Left lung (tissue), 10 donors: ENCODE results near the gene OMP. TPM values are rescaled to one million over a fixed set of nuclear protein-coding genes. Genes with fewer than 3 reads are reported as not detected.

Source experiments
- ATAC-seq: fragments of 200-7000 bp; cut with Tn5 transposase; one replicate; pipeline ENCODE4 v1.9.1; 2020; ENCODE audit warnings: moderate library complexity
- DNase-seq, 4 donors: peaks; one replicate each; pipeline ENCODE4 v3.0.0-alpha.2; 2013 to 2020
- H3K27ac ChIP-seq, 2 donors: fragments of 200-600 bp; sonication (generic) in 1 of 2; one replicate each; pipeline versions ENCODE4 v1.5.0 to v1.8.0; 2020 to 2021
- H3K27me3 ChIP-seq, 2 donors: fragments of 200-600 bp; sonication (generic) in 1 of 2; one replicate each; pipeline versions ENCODE4 v1.5.0 to v1.8.0; 2020 to 2021
- H3K36me3 ChIP-seq, 2 donors: fragments of 200-600 bp; sonication (generic) in 1 of 2; one replicate each; pipeline versions ENCODE4 v1.5.0 to v1.8.0; 2020 to 2021
- H3K4me1 ChIP-seq, 2 donors: fragments of 200-600 bp; one replicate each; pipeline ENCODE4 v1.8.0; 2021
- H3K4me3 ChIP-seq, 2 donors: fragments of 200-600 bp; sonication (generic) in 1 of 2; one replicate each; pipeline versions ENCODE4 v1.5.0 to v1.8.0; 2020 to 2021; ENCODE audit warnings: mild to moderate bottlenecking in 1 of 2
- H3K9me3 ChIP-seq, 2 donors: fragments of 200-600 bp; sonication (generic) in 1 of 2; one replicate each; pipeline versions ENCODE4 v1.5.0 to v1.8.0; 2020 to 2021
- CTCF ChIP-seq, 2 donors: fragments of 200-600 bp; sonication (generic) in 1 of 2; IDR thresholded peaks; one replicate each; pipeline versions ENCODE4 v1.5.0 to v1.8.0; 2021; ENCODE audit warnings: antibody characterized with exemption in 2 of 2
- intact Hi-C, 2 donors: fragments of 100-400 bp; cut with DNase I; formaldehyde crosslinking; loops; one replicate each; pipeline versions ENCODE4 v1.11.2 to v1.14.2; 2022
- polyA plus RNA-seq, 6 donors: library from polyadenylated mRNA; unstranded; fragments of 120-200 nt; gene quantifications; one replicate each; pipeline ENCODE4 v1.2.1, GENCODE V29; 2013; ENCODE audit not compliant: insufficient read length in 6 of 6
- total RNA-seq, 2 donors: library from RNA; stranded (reverse); fragmentation: NEBNext Ultra II Directional; extraction: Animal tissue kit (Norgen Biotek cat#: 25700); gene quantifications; one replicate each; pipeline ENCODE4 v1.2.1, GENCODE V29; 2021
- donor health status: DM: no; HTN: yes; CAD: no.
- donor health status: DM: no; HTN: no; CAD: no.

Gene OMP
- total and polyA plus RNA-seq, 8 donors = 0.34 to 0.46 (median 0.40) TPM; not detected in 4

- Histone ChIP-seq H3K4me1 (no peaks in the 10 kb centered on the region), H3K9me3 (peaks cover 0 to 19% of the 10 kb centered on the region in 2 donors), H3K4me3 (no peak overlapping the region), H3K27ac (no peak overlapping the region), H3K27me3 (no peaks in the 10 kb centered on the region), H3K36me3 (no peaks in the 10 kb centered on the region)
- ATAC-seq (no peak), DNase-seq (no peak)
- intact Hi-C loops = no loop called here
- no peak for TF ChIP-seq CTCF (IDR thresholded peaks at IDR 0.05)
Measured at GRCh38 chr11:77055913-77056312, 46.7 kb upstream of the OMP start.

- intact Hi-C loops = no loop called here
- Histone ChIP-seq H3K36me3 (no peaks in the 10 kb centered on the region), H3K9me3 (peaks cover 0 to 19% of the 10 kb centered on the region in 2 donors), H3K27me3 (no peaks in the 10 kb centered on the region), H3K4me3 (no peak overlapping the region), H3K27ac (no peak overlapping the region), H3K4me1 (no peaks in the 10 kb centered on the region)
- no peak for DNase-seq
- ATAC-seq = no peak
- no peak for TF ChIP-seq CTCF (IDR thresholded peaks at IDR 0.05)
Measured at GRCh38 chr11:77056814-77057402, 45.7 kb upstream of the OMP start.

- Histone ChIP-seq H3K27ac (no peak overlapping the region), H3K4me3 (no peak overlapping the region), H3K27me3 (no peaks in the 10 kb centered on the region), H3K36me3 (no peaks in the 10 kb centered on the region), H3K4me1 (no peaks in the 10 kb centered on the region), H3K9me3 (peaks cover 0 to 19% of the 10 kb centered on the region in 2 donors)
- DNase-seq = no peak
- intact Hi-C loops = no loop called here
- ATAC-seq = no peak
- no peak for TF ChIP-seq CTCF (IDR thresholded peaks at IDR 0.05)
Measured at GRCh38 chr11:77057938-77058474, 44.6 kb upstream of the OMP start.

- peaks cover 0 to 19% of the 10 kb centered on the region in 2 donors for H3K9me3 ChIP-seq
- ATAC-seq (no peak), DNase-seq (no peak)
- H3K36me3 ChIP-seq = no peaks in the 10 kb centered on the region
- intact Hi-C loops = no loop called here
- no peak for TF ChIP-seq CTCF (IDR thresholded peaks at IDR 0.05)
- H3K4me1 ChIP-seq = no peaks in the 10 kb centered on the region
- H3K27me3 ChIP-seq = no peaks in the 10 kb centered on the region
- H3K4me3 ChIP-seq = no peak overlapping the region
- no peak overlapping the region for H3K27ac ChIP-seq
Measured at GRCh38 chr11:77058900-77059299, 43.7 kb upstream of the OMP start.

- DNase-seq (no peak), ATAC-seq (no peak)
- no peak for TF ChIP-seq CTCF (IDR thresholded peaks at IDR 0.05)
- H3K27ac ChIP-seq = no peak overlapping the region
- no peaks in the 10 kb centered on the region for H3K36me3 ChIP-seq
- H3K4me3 ChIP-seq = no peak overlapping the region
- no peaks in the 10 kb centered on the region for H3K27me3 ChIP-seq
- intact Hi-C loops = no loop called here
- peaks cover 0 to 19% of the 10 kb centered on the region in 2 donors for H3K9me3 ChIP-seq
- H3K4me1 ChIP-seq = no peaks in the 10 kb centered on the region
Measured at GRCh38 chr11:77059806-77060205, 42.8 kb upstream of the OMP start.
